Panc1 (cell line): ENCODE data around the gene MYO16.

Source experiments
- CTCF ChIP-seq: fragments of 450-650 bp; IDR thresholded peaks from 2 replicates; pipeline ENCODE4 v1.5.1; 2017; ENCODE audit warnings: mild to moderate bottlenecking
- POLR2AphosphoS5 ChIP-seq: IDR thresholded peaks from 2 replicates; pipeline ENCODE4 v1.6.1; 2012; ENCODE audit warnings: mild to moderate bottlenecking, low read depth, low read length, moderate library complexity
- REST ChIP-seq, 2 experiments: IDR thresholded peaks; 2 replicates each; pipeline ENCODE4 v1.6.1; 2011 to 2012; ENCODE audit warnings: low read depth in 2 of 2, control low read depth in 1 of 2, low read length in 1 of 2, mild to moderate bottlenecking in 1 of 2, moderate library complexity in 1 of 2; ENCODE audit not compliant: insufficient read depth in 1 of 2

- TF ChIP-seq POLR2AphosphoS5 (no peak), CTCF (no peak), REST (IDR thresholded peaks at IDR 0.05; ENCODE audit: insufficient read depth in 1 of 2, low read depth in 2 of 2, low read length in 1 of 2) (no peak)
These were observed at the start of gene MYO16 for GRCh38 chr13:108629181-108629752.
